GM10248 (cell line): Measurements from ENCODE around the gene ECI2.
"Not testable (repeated sequence)": the region's sequence is repeated elsewhere in the genome, so short reads cannot be mapped to it uniquely, and the experiment has no call there.

Experiments
- CTCF ChIA-PET: fragments of 300-600 bp; sonication (Branson Sonifier 250); formaldehyde crosslinking; extraction: SDS; loops from one replicate; lab custom pipeline; 2021; ENCODE audit warnings: antibody characterized with exemption; lab: Yijun Ruan, JAX
- POLR2A ChIA-PET: fragments of 350-650 bp; sonication (Branson Sonifier 250); formaldehyde crosslinking; extraction: SDS; loops from one replicate; lab custom pipeline; 2020; ENCODE audit warnings: antibody characterized with exemption; lab: Yijun Ruan, JAX
- DNase-seq: peaks from one replicate; pipeline ENCODE4 v3.0.0; 2012; ENCODE audit errors: extremely low spot score
- TF ChIP-seq, protein P1 (sequence below): IDR thresholded peaks from 2 replicates; pipeline ENCODE4 v1.5.1; 2012; ENCODE audit warnings: mild to moderate bottlenecking, low read depth; ENCODE audit errors: extremely low read depth, missing control alignments, control extremely low read depth

The ECI2 gene

DNA sequence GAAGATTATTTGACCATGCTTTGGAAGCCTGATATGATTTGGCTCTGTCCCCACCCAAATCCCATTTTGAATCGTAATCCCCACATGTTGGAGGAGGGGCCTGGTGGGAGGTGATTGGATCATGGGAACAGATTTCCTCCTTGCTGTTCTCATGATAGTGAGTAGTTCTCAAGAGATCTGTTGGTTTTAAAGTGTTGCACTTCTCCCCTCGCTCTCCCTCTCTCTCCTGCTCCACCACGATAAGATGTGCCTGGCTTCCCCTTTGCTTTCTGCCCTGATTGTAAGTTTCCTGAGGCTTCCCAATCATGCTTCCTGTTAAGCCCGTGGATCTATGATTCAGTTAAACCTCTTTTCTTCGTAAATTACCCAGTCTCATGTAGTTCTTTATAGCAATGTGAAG is 34.7 kb downstream of the ECI2 start:
- TF ChIP-seq, protein P1, sequence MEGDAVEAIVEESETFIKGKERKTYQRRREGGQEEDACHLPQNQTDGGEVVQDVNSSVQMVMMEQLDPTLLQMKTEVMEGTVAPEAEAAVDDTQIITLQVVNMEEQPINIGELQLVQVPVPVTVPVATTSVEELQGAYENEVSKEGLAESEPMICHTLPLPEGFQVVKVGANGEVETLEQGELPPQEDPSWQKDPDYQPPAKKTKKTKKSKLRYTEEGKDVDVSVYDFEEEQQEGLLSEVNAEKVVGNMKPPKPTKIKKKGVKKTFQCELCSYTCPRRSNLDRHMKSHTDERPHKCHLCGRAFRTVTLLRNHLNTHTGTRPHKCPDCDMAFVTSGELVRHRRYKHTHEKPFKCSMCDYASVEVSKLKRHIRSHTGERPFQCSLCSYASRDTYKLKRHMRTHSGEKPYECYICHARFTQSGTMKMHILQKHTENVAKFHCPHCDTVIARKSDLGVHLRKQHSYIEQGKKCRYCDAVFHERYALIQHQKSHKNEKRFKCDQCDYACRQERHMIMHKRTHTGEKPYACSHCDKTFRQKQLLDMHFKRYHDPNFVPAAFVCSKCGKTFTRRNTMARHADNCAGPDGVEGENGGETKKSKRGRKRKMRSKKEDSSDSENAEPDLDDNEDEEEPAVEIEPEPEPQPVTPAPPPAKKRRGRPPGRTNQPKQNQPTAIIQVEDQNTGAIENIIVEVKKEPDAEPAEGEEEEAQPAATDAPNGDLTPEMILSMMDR: no peak
- ChIA-PET CTCF (interaction anchor here (1.6 kb wide), 1 partner anchor 10 kb away, joined by 4 read pairs; no protein-coding TSS in a partner anchor), POLR2A (no interaction called here)
- no peak for DNase-seq

DNA sequence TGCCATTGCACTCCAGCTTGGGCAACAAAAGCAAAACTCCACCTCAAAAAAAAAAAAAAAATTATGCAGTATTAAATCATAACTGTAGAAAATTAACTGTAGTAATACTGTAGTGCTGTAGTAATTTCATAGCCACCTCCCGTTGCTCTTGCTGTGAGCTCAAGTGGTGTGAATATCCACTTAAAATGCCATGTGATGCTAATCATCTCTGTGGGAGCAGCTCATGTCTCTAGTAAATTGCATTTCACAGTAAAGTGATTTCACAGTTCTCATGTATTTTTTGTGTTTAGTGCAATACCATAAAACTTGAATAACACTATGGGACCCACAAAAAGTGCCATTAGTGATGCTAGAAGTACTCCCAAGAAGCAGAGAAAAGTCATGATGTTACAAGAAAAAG is 42.1 kb downstream of the ECI2 start:
- POLR2A ChIA-PET: no interaction called here
- DNase-seq: no peak
- CTCF ChIA-PET: interaction anchor here (0.7 kb wide), 1 partner anchor 45 kb away, joined by 3 read pairs; no protein-coding TSS in a partner anchor
- TF ChIP-seq, protein P1: no peak

DNA sequence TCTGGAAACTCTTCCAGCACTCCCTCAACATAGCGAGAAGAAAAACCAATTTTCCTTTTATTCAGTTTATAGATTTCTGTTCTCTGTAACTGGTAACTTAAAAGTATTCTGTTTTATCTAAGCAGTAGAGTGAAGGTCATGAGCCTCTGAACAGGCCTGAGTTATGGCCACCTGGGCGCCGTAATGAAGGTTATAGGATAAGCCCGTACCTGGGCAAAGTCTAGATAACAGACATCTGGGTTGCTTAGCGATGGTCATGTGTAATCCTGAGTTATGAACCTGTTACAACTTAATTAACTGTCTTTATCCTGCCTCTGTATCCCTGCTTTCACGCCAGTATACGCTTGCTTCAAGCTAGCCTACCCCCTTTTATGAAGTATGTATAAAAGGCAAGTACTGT is 43.4 kb downstream of the ECI2 start:
- CTCF ChIA-PET: no interaction called here

GRCh38 chr6:4090043-4090442 is 45.3 kb downstream of the ECI2 start:
- POLR2A ChIA-PET, CTCF ChIA-PET, DNase-seq: not testable (repeated sequence)

More for the DNA sequence above, 43.4 kb downstream of the ECI2 start:
- TF ChIP-seq, protein P1: no peak
- DNase-seq: no peak
- POLR2A ChIA-PET: no interaction called here

GRCh38 chr6:4088704-4089103 is 46.7 kb downstream of the ECI2 start:
- ChIA-PET CTCF (no interaction called here), POLR2A (no interaction called here)
- TF ChIP-seq, protein P1: no peak
- no peak for DNase-seq

DNA sequence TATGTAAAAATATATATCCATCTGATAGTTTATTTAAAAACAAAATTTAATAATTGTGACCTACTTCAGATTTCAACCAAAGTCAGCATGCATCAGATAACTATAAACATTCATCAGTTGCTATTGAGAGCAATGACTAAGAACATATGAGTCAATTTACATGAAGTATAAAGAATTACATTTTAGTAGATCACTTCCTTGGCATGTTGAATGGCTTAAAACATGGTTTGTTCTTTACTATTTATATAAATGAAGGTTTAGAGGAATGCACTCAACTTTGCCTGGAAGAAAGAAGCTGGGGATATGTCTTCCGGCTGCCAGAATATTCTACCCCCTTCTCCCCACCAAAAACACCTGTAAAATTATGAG is 50.1 kb downstream of the ECI2 start:
- TF ChIP-seq, protein P1: no peak
- POLR2A ChIA-PET: no interaction called here
- no peak for DNase-seq
- CTCF ChIA-PET: no interaction called here

- no peak for DNase-seq
- CTCF ChIA-PET: interaction anchor here (0.9 kb wide), 1 partner anchor 17 kb away, joined by 4 read pairs; no protein-coding TSS in a partner anchor
- POLR2A ChIA-PET: no interaction called here
- TF ChIP-seq, protein P1: no peak
Observed at GRCh38 chr6:4084444-4085331, 50.7 kb downstream of the ECI2 start.
